ENCODE measurements around the gene ERGIC3.
"Not testable (repeated sequence)": the region's sequence is repeated elsewhere in the genome, so short reads cannot be mapped to it uniquely, and the experiment has no call there.

The ERGIC3 gene

DNA sequence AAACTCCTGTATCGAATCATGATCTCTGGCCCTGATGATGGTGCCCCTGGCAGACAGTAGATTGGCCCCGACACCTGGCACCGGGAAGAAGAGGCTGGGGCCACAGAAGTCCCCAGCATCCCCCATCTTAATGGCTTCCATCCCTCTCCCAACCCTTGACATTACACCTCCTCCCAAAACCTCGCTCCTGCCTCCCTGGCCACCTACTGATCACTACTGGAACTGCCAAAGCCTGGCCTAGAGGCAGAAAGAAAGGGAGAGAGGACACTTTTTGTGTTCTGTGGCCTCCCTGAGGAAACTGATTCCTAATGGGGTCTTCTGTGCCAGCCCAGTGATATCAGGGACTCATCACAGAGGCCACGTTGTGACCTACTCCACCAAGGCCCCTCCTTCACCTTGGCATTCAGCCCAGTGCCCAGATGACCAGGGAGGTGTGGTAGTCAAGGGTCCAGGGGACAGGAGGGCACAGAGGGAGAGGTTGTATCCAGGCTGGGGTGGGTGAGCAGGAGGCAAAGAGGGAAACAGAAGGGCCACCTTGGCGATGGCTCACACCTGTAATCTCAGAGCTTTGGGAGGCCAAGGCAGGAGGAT is 18.5 kb upstream of the ERGIC3 start:
- WGBS = 72% methylated on average over 6 of the region's 6 CpGs
- H3K27ac ChIP-seq (ENCODE audit: low read depth, low read length) = no peak overlapping the region

DNA sequence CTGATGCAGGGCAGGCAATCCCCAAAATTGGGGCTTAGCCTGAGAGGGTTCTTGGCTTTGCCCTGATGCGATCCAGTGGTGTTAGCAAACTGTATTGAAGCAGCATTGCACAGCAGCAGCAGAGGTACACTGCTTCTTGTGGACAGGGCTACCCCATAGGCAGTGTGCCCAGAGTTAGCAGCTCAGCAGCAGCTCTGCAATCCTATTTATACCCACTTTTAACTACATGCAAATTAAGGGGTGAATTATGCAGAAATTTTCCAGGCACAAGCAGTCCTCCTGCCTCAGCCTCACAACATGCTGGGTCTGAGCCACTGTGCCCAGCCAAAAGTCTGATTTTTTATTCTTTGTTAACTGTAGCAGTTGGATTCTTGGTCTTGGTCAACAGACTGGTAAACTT is 16.2 kb upstream of the ERGIC3 start:
- Histone ChIP-seq H3K9ac (ENCODE audit: low read depth, low read length) (no peak overlapping the region), H3K9me3 (ENCODE audit: insufficient read depth, low read depth, low read length) (no peaks in the 10 kb centered on the region), H3K4me3 (ENCODE audit: low read length) (no peak overlapping the region), H3K4me1 (ENCODE audit: insufficient read depth, low read length) (no peaks in the 10 kb centered on the region), H3K36me3 (ENCODE audit: insufficient read depth, low read length) (no peaks in the 10 kb centered on the region), H3K27me3 (ENCODE audit: insufficient read depth, low read length) (no peaks in the 10 kb centered on the region), H3K27ac (ENCODE audit: low read depth, low read length) (no peak overlapping the region)
- 95% methylated on average over 1 of the region's 1 CpG for WGBS

More for the DNA sequence above, 18.5 kb upstream of the ERGIC3 start:
- Histone ChIP-seq H3K36me3 (ENCODE audit: insufficient read depth, low read length) (no peaks in the 10 kb centered on the region), H3K27me3 (ENCODE audit: insufficient read depth, low read length) (no peaks in the 10 kb centered on the region), H3K9me3 (ENCODE audit: insufficient read depth, low read depth, low read length) (no peaks in the 10 kb centered on the region), H3K9ac (ENCODE audit: low read depth, low read length) (no peak overlapping the region), H3K4me3 (ENCODE audit: low read length) (no peak overlapping the region), H3K4me1 (ENCODE audit: insufficient read depth, low read length) (no peaks in the 10 kb centered on the region)

DNA sequence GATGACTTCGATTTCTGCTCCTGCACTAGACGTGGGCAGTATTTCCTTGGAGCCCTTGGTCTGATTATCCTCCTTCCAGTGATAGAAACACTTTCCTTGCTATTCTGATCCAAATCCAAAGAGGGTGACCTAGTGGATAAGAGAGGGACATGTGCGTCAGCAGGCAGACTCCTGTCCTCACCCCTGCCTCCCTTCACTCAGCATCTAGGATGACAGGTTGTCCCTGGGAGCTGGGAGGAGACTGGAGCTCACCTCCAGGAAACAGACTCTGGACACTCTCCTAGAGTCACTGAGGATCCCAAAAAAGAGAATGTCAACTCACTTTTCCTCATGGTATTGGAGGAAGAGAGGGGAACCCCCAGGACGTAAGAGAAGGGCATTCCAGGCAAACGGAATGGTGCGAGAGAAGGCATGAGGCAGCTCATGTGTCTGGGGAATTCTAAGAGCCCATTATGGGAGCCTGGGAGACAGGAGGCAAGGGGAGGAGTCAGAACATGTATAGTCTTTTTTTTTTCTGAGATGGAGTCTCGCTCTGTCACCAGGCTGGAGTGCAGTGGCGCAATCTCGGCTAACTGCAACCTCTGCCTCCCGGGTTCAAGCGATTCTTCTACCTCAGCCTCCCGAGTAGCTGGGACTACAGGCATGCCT is 14.6 kb upstream of the ERGIC3 start:
- H3K27me3 ChIP-seq (ENCODE audit: insufficient read depth, low read length) = no peaks in the 10 kb centered on the region
- no peaks in the 10 kb centered on the region for H3K9me3 ChIP-seq (ENCODE audit: insufficient read depth, low read depth, low read length)
- H3K27ac ChIP-seq (ENCODE audit: low read depth, low read length) = no peak overlapping the region
- H3K4me1 ChIP-seq (ENCODE audit: insufficient read depth, low read length) = no peaks in the 10 kb centered on the region
- 92% methylated on average over 12 of the region's 12 CpGs for WGBS
- H3K4me3 ChIP-seq (ENCODE audit: low read length) = no peak overlapping the region
- H3K9ac ChIP-seq (ENCODE audit: low read depth, low read length) = no peak overlapping the region
- H3K36me3 ChIP-seq (ENCODE audit: insufficient read depth, low read length) = no peaks in the 10 kb centered on the region

DNA sequence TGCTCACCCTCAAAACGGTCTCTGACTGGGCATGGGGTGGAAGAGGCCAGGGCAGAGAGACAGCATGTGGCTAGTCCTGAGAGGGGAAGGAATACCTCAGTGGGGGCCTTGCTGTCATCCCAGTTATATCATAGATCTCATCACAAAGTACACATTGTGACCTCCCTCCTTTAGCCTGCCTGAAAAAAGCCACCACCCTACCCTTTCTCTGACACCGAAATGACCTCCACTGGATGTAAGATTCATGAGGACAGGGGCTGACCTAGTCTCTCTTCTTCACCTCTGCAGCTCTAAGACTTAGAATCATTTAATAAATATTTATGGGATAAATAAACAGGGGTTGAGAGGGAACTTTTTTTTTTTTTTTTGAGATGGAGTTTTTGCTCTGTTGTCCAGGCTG is 12.3 kb upstream of the ERGIC3 start, which contains the start of gene C20orf173:
Gene C20orf173, minus strand, starts transcription at position 101 of the 400 bp plus-strand sequence. CDS start 279 bp downstream, outside the sequence.
- Histone ChIP-seq H3K4me1 (ENCODE audit: insufficient read depth, low read length) (no peaks in the 10 kb centered on the region), H3K27ac (ENCODE audit: low read depth, low read length) (no peak within 1 kb of the TSS), H3K27me3 (ENCODE audit: insufficient read depth, low read length) (no peaks in the 10 kb centered on the region), H3K9me3 (ENCODE audit: insufficient read depth, low read depth, low read length) (no peaks in the 10 kb centered on the region), H3K36me3 (ENCODE audit: insufficient read depth, low read length) (no peaks in the 10 kb centered on the region), H3K9ac (ENCODE audit: low read depth, low read length) (no peak within 1 kb of the TSS), H3K4me3 (ENCODE audit: low read length) (no peak within 1 kb of the TSS)
- 93% methylated on average over 1 of the region's 2 CpGs for WGBS

DNA sequence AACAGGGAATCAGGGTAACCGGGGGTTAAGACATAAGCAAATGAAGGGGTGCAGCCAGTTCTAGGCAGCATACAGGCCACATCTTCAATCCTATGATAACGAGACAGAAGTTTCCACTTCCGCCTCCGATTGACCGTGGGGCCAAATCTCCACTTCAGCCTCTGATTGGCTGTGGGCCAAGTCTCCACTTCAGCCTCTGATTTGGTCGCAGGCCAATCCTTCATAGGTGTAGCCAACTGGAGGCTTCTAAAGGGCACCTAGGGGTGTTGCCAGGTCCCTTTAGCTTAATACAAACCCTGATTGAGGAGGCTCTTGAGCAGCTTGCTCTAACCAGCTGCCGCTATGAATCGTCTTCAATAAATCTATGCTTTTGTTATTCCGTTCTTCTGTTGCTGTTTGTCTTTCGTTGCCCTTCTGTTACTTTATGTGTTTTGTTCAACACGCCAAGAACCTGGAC is 2.1 kb upstream of the ERGIC3 start:
- Histone ChIP-seq H3K9ac (ENCODE audit: low read depth, low read length) (peak overlapping the region; percentile 45), H3K27ac (ENCODE audit: low read depth, low read length) (no peak overlapping the region; the same call in 1 of the 2 replicates), H3K9me3 (ENCODE audit: insufficient read depth, low read depth, low read length) (no peaks in the 10 kb centered on the region), H3K27me3 (ENCODE audit: insufficient read depth, low read length) (no peaks in the 10 kb centered on the region), H3K4me3 (ENCODE audit: low read length) (peak overlapping the region; percentile 46), H3K4me1 (ENCODE audit: insufficient read depth, low read length) (peaks cover 13% of the 10 kb centered on the region; the same call in 1 of the 2 replicates), H3K36me3 (ENCODE audit: insufficient read depth, low read length) (peaks cover 15% of the 10 kb centered on the region)
- 66% methylated on average over 11 of the region's 11 CpGs for whole genome bisulfite sequencing

DNA sequence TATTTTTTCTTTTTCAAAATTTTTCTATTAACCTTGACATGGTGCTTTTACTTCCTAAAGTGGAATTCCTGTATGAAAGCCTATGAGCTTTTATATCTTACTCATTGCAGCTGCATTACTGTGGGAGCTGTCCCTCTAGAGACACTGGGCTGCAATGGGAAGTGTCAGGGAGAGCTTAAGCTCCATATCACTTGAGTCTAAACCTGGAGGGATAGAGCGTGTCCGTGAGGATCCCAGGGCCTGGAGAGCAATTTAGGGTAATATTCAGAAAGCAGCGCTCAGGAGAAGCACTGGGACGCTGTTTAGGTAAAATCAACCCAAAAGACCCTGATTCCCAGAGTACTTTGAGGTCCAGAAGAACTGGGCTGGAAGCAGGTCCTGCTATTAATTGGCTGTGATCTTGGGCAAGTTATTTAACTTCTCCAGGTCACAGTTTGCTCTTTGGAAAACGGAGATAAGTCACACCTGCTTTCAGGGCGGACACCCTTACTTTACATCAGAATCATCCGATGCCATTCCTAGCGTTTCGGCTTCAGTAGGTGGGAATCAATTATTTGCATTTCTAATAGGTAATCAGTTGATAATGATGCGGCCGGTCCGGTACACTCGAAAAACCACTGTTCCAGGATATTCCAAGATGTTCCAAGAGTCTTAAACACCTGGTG is 628 bp upstream of the ERGIC3 start:
- Histone ChIP-seq H3K4me3 (ENCODE audit: low read length) (peak overlapping the region; percentile 85), H3K27ac (ENCODE audit: low read depth, low read length) (peak overlapping the region; percentile 36; the same call in 1 of the 2 replicates), H3K36me3 (ENCODE audit: insufficient read depth, low read length) (peaks cover 24% of the 10 kb centered on the region), H3K9me3 (ENCODE audit: insufficient read depth, low read depth, low read length) (no peaks in the 10 kb centered on the region), H3K27me3 (ENCODE audit: insufficient read depth, low read length) (no peaks in the 10 kb centered on the region), H3K4me1 (ENCODE audit: insufficient read depth, low read length) (peaks cover 13% of the 10 kb centered on the region; the same call in 1 of the 2 replicates), H3K9ac (ENCODE audit: low read depth, low read length) (peak overlapping the region; percentile 46; the same call in 1 of the 2 replicates)
- WGBS = 10% methylated on average over 13 of the region's 13 CpGs

DNA sequence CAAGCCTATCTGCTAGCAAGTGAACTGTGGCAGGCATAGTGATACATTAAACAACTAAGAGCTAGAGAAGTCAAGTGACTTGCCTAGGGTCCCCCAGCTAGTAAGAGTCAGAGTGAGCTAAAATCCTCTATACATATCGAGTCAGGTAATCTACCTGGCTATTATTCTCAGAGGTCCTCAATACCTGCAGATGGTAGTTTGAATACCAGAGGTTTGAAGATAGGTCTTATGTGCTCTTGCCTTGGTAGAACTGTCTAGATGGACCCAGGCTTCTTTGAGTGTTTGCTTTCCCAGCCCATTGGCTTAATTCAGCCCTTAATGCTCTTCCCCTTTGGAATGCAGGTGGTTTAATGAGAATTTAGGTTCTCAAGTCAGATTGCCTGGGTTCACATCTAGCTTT is 1.1 kb downstream of the ERGIC3 start:
- Histone ChIP-seq H3K4me3 (ENCODE audit: low read length) (peak overlapping the region; percentile 85), H3K9me3 (ENCODE audit: insufficient read depth, low read depth, low read length) (no peaks in the 10 kb centered on the region), H3K9ac (ENCODE audit: low read depth, low read length) (no peak overlapping the region), H3K36me3 (ENCODE audit: insufficient read depth, low read length) (peaks cover 41% of the 10 kb centered on the region), H3K27ac (ENCODE audit: low read depth, low read length) (no peak overlapping the region), H3K4me1 (ENCODE audit: insufficient read depth, low read length) (peaks cover 13% of the 10 kb centered on the region; the same call in 1 of the 2 replicates), H3K27me3 (ENCODE audit: insufficient read depth, low read length) (no peaks in the 10 kb centered on the region)
- 100% methylated on average over 1 of the region's 1 CpG for WGBS

DNA sequence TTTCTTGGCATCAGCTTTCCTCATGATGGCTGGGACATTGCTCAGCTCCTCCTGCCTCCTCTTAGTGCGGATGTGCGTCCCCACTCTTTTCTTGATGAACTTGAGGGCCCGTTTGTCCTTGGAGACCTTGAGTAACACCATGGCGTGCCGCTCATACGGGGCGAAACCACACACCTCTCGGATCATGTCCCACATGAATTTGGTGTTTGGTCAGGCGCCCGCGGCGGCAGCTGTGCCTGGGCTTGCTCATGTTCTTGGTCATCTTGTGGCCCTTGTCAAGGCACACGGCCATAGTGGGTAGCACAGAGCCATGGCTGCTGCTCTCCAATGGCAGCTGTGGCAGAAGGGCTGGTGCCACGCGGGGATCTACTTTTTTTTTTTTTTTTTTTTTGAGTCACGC is 2.6 kb downstream of the ERGIC3 start:
- 94% methylated on average over 16 of the region's 16 CpGs for WGBS
- no peak overlapping the region for H3K9ac ChIP-seq (ENCODE audit: low read depth, low read length)
- H3K36me3 ChIP-seq (ENCODE audit: insufficient read depth, low read length) = peaks cover 56% of the 10 kb centered on the region
- H3K4me3 ChIP-seq (ENCODE audit: low read length) = no peak overlapping the region
- H3K4me1 ChIP-seq (ENCODE audit: insufficient read depth, low read length) = peaks cover 13% of the 10 kb centered on the region; the same call in 1 of the 2 replicates
- no peak overlapping the region for H3K27ac ChIP-seq (ENCODE audit: low read depth, low read length)
- H3K9me3 ChIP-seq (ENCODE audit: insufficient read depth, low read depth, low read length) = no peaks in the 10 kb centered on the region
- H3K27me3 ChIP-seq (ENCODE audit: insufficient read depth, low read length) = no peaks in the 10 kb centered on the region

DNA sequence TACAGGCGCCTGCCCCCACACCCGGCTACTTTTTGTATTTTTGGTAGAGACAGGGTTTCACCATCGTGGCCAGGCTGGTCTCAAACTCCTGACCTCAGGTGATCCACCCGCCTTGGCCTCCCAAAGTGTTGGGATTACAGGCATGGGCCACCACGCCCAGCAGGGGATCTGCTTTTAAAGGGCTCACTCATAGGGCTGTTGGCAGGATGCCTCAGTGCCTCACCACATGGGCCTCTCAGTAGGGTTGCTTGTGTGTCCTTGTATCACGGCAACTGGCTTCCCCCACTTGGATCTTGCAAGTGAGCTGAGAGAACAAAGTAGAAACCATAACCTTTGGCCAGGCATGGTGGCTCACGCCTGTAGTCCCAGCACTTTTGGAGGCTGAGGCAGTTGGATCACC is 3.1 kb downstream of the ERGIC3 start:
- 93% methylated on average over 7 of the region's 7 CpGs for WGBS
- not testable (repeated sequence) for H3K9ac ChIP-seq (ENCODE audit: low read depth, low read length); H3K4me3 ChIP-seq (ENCODE audit: low read length); H3K27me3 ChIP-seq (ENCODE audit: insufficient read depth, low read length); H3K27ac ChIP-seq (ENCODE audit: low read depth, low read length); H3K9me3 ChIP-seq (ENCODE audit: insufficient read depth, low read depth, low read length)
- Histone ChIP-seq H3K4me1 (ENCODE audit: insufficient read depth, low read length) (peaks cover 13% of the 10 kb centered on the region; the same call in 1 of the 2 replicates), H3K36me3 (ENCODE audit: insufficient read depth, low read length) (peaks cover 60% of the 10 kb centered on the region)

DNA sequence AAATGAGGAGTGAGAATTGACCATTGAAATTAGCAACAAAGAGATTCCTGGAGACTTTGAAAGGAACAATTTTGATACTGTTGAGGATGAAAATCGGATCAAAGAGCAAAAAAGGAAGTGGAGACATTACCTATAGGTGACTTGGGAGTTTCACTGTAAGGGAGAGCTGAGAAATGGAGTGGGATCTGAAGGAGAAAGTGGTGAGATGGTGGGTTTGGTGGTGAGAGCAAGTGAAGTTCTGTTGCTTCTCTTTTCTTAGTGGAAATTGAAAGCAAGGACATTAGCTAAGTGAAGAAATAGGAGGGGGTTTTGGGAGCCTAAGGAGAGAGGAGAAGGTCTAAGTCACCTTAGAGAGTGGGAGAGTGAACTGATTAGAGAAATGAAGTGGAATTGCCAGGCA is 4.2 kb downstream of the ERGIC3 start:
- Histone ChIP-seq H3K9me3 (ENCODE audit: insufficient read depth, low read depth, low read length) (no peaks in the 10 kb centered on the region), H3K27ac (ENCODE audit: low read depth, low read length) (no peak overlapping the region), H3K4me1 (ENCODE audit: insufficient read depth, low read length) (peaks cover 8% of the 10 kb centered on the region; the same call in 1 of the 2 replicates), H3K36me3 (ENCODE audit: insufficient read depth, low read length) (peaks cover 69% of the 10 kb centered on the region), H3K9ac (ENCODE audit: low read depth, low read length) (no peak overlapping the region), H3K4me3 (ENCODE audit: low read length) (no peak overlapping the region), H3K27me3 (ENCODE audit: insufficient read depth, low read length) (no peaks in the 10 kb centered on the region)
- WGBS = 84% methylated on average over 1 of the region's 1 CpG

DNA sequence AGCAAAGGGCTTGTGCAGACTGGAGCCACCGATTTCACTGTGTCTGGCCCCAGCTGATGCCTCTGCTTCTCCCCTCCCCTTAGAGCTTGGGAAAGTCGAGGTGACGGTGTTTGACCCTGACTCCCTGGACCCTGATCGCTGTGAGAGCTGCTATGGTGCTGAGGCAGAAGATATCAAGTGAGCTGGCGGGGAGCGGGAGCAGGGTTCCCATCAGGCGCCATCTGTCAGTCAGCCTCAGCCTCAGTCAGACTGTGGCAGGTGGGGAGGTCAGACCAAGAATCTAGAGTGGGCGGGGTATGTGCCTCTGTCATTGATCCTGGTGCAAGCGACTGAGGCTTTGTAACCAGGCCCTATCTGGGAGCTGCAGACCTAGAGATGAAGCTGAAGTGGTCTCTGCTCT is 5.5 kb downstream of the ERGIC3 start:
- Histone ChIP-seq H3K36me3 (ENCODE audit: insufficient read depth, low read length) (peaks cover 81% of the 10 kb centered on the region), H3K4me3 (ENCODE audit: low read length) (no peak overlapping the region), H3K27me3 (ENCODE audit: insufficient read depth, low read length) (no peaks in the 10 kb centered on the region), H3K9me3 (ENCODE audit: insufficient read depth, low read depth, low read length) (no peaks in the 10 kb centered on the region), H3K4me1 (ENCODE audit: insufficient read depth, low read length) (0 out of 2 replicates have a peak, but pooled peaks cover 4% of the 10 kb centered on the region), H3K9ac (ENCODE audit: low read depth, low read length) (no peak overlapping the region), H3K27ac (ENCODE audit: low read depth, low read length) (no peak overlapping the region)
- whole genome bisulfite sequencing = 95% methylated on average over 8 of the region's 9 CpGs

Data from HUES64 (cell line).